BE2C (cell line): Measurements from ENCODE around the gene NRF1.
A peak's percentile ranks its signal among the peaks of the same experiment; 100 is the strongest.

Source experiments
- DNase-seq: peaks from one replicate; pipeline ENCODE4 v3.0.0-alpha.2; 2020
- H3K27me3 ChIP-seq: fragments of 250-450 bp; sonication (Bioruptor Pico); 2 replicates; pipeline ENCODE4 v1.5.1; 2020; ENCODE audit warnings: mild to moderate bottlenecking
- H3K36me3 ChIP-seq: fragments of 250-450 bp; sonication (Bioruptor Pico); 2 replicates; pipeline ENCODE4 v1.5.1; 2020; ENCODE audit warnings: mild to moderate bottlenecking
- H3K4me1 ChIP-seq: fragments of 250-450 bp; sonication (Bioruptor Pico); 2 replicates; pipeline ENCODE4 v1.5.1; 2020
- H3K4me3 ChIP-seq: 2 replicates; pipeline ENCODE4 v1.5.1; 2011; ENCODE audit warnings: low read depth, low read length
- H3K9me3 ChIP-seq: fragments of 250-450 bp; sonication (Bioruptor Pico); 2 replicates; pipeline ENCODE4 v1.5.1; 2020
- TF ChIP-seq, protein P1 (sequence below): IDR thresholded peaks from 2 replicates; pipeline ENCODE4 v1.5.1; 2012; ENCODE audit warnings: mild to moderate bottlenecking, low read depth, low read length

Gene NRF1

DNA sequence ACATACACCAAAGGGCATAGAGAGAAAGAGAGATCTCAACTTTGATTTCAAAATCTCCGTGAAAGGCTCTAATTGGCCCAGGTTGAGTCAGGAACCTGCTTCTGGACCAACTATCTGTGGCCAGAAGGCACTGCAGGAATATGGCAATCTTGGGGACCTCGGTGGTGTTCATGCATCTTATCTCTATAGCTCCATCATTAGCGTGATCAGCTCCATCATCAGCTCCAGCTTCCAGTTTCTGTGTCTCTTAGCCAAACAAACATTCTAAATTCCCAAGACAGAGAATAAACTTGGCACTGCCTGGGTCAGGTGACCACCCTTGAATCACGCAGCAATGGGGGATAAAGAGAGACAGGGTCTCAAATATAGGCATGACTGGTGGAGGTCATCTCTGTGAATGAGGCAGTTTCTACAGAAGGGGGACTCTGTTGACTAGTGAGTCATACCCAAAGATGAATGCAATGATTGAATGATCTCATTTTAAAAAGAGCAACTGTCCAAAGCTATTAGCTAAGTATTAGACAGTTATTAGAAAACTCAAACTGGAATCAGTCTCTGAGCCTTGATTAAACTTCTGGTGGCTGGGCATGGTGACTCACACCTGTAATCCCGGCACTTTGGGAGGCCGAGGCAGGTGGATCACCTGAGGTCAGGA lies 5.4 kb upstream of the NRF1 start:
- H3K9me3 ChIP-seq: no peaks in the 10 kb centered on the region
- peaks cover 22% of the 10 kb centered on the region for H3K36me3 ChIP-seq
- TF ChIP-seq, protein P1, sequence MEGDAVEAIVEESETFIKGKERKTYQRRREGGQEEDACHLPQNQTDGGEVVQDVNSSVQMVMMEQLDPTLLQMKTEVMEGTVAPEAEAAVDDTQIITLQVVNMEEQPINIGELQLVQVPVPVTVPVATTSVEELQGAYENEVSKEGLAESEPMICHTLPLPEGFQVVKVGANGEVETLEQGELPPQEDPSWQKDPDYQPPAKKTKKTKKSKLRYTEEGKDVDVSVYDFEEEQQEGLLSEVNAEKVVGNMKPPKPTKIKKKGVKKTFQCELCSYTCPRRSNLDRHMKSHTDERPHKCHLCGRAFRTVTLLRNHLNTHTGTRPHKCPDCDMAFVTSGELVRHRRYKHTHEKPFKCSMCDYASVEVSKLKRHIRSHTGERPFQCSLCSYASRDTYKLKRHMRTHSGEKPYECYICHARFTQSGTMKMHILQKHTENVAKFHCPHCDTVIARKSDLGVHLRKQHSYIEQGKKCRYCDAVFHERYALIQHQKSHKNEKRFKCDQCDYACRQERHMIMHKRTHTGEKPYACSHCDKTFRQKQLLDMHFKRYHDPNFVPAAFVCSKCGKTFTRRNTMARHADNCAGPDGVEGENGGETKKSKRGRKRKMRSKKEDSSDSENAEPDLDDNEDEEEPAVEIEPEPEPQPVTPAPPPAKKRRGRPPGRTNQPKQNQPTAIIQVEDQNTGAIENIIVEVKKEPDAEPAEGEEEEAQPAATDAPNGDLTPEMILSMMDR: no peak
- no peak for DNase-seq
- no peaks in the 10 kb centered on the region for H3K27me3 ChIP-seq
- H3K4me3 ChIP-seq: no peak overlapping the region
- 0 out of 2 replicates have a peak, but pooled peaks cover 4% of the 10 kb centered on the region for H3K4me1 ChIP-seq

DNA sequence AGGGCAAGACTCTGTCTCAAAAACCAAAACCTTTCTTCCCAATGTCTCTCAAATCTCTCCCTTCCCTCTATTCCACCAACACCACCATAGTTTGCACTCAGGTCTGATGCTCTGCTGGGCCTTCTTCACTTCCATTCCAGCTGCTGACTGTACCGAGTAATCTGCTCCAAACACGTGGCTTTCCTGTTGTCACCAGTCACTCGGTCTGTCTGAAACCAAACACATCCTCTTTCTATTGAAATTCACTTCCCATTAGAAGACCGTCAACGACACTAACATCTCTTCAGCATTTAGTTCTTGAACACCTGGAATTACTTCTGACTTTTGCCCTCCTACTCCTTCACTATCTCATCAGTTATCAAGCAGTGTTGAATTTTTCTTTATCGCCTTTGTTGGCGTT lies 4.7 kb upstream of the NRF1 start:
- Histone ChIP-seq H3K4me3 (no peak overlapping the region), H3K27me3 (no peaks in the 10 kb centered on the region), H3K36me3 (peaks cover 22% of the 10 kb centered on the region), H3K4me1 (0 out of 2 replicates have a peak, but pooled peaks cover 4% of the 10 kb centered on the region), H3K9me3 (no peaks in the 10 kb centered on the region)
- DNase-seq: no peak
- TF ChIP-seq, protein P1: no peak

DNA sequence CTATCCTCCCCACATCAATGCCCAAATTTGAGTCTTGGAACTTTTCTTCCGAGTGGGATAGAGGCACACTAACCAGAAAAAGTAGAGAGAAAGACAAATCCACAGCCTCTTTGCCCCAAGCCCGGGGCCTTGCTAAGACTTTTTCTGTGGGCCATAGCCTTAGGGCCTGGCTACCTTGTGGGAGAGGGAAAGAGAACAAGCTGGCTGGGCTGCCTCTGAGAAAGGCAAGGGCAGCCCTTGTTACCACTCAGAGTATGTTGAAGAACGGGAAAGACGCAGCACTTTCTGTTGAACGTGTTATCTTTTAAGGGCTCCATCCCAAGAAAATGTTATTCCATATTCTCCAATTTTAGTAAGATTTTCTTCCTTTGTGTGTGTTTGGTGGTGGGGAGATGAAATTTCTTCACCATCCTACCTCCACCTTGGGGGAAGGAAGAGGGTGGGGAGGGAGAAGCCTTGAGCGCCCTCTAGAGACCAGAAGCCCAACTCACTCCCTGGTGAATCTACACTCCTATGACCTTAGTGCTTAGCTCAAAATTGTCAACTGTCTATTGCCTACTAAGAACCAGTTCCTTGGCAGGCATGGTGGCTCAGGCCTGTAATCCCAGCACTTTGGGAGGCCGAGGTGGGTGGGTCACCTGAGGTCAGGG lies 3.9 kb upstream of the NRF1 start:
- TF ChIP-seq, protein P1: peak; percentile 74
- peak; percentile 33 for DNase-seq
- Histone ChIP-seq H3K27me3 (no peaks in the 10 kb centered on the region), H3K4me1 (0 out of 2 replicates have a peak, but pooled peaks cover 4% of the 10 kb centered on the region), H3K9me3 (no peaks in the 10 kb centered on the region), H3K36me3 (peaks cover 22% of the 10 kb centered on the region), H3K4me3 (no peak overlapping the region)

DNA sequence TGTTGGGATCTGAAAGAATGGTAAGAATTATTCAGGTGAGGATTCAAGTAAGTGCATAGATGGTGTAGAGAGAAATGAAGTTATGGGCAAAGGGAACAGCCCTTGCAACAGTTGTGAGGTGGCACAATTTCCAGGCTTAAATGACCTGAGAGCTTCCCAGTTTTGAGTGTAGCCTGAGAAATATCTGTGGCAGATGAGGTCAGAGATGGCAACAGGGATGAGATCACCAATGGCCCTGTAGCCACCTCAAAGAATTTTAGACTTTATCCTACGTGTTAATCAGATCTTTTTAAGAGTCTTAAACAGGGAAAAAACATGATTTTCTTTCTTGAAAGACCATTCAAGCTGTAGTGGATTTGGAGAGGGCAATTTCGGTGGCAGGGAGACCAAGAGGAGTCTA lies 1.9 kb upstream of the NRF1 start:
- Histone ChIP-seq H3K36me3 (peaks cover 22% of the 10 kb centered on the region), H3K4me1 (0 out of 2 replicates have a peak, but pooled peaks cover 4% of the 10 kb centered on the region), H3K4me3 (no peak overlapping the region), H3K27me3 (no peaks in the 10 kb centered on the region), H3K9me3 (no peaks in the 10 kb centered on the region)
- no peak for DNase-seq
- TF ChIP-seq, protein P1: no peak

DNA sequence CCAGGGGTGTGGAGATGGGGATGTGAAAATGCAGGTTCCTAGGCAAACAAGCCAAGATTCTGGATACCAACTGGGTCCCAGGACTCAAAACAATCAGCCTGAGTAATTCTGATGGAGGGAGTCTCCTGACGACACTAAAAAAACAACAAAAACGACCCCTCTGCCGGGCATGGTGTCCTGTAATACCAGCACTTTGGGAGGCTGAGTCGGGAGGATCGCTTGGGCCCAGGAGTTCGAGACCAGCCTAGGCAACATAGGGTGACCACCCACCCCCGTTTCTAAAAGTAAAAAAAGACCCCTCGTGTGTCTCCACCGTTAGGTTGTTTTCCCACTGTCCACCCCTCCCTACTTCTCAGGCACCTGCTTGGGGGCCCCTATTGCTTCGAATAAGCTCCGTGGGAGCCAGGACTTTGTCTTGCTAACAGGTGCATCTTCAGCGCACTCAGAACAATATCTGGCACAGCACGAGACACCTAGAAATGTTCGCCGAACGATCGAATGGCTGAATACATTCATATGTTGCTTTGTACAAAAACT lies 743 bp upstream of the NRF1 start:
- TF ChIP-seq, protein P1: no peak
- Histone ChIP-seq H3K27me3 (no peaks in the 10 kb centered on the region), H3K36me3 (peaks cover 22% of the 10 kb centered on the region), H3K4me3 (peak overlapping the region; percentile 84), H3K9me3 (no peaks in the 10 kb centered on the region), H3K4me1 (0 out of 2 replicates have a peak, but pooled peaks cover 4% of the 10 kb centered on the region)
- no peak for DNase-seq
